NCI-H1105 (cell line): ENCODE data around the gene ROBO3.
A peak's percentile ranks its signal among the peaks of the same experiment; 100 is the strongest.

Source experiments
- DNase-seq: peaks from one replicate; lab custom pipeline; 2025; lab: John Stamatoyannopoulos, UW

The ROBO3 gene

GRCh38 chr11:124846070-124846673, 19.1 kb upstream of the ROBO3 start:
- no peak for DNase-seq

- DNase-seq = no peak
Measured at GRCh38 chr11:124859171-124859570, 6.1 kb upstream of the ROBO3 start.

- DNase-seq = no peak
Measured at GRCh38 chr11:124861670-124862069, 3.6 kb upstream of the ROBO3 start.

- DNase-seq = peak; percentile 60
Measured at GRCh38 chr11:124863137-124863825, 2.0 kb upstream of the ROBO3 start.

GRCh38 chr11:124863826-124864165, 1.4 kb upstream of the ROBO3 start:
- no peak for DNase-seq

GRCh38 chr11:124864176-124864891, 898 bp upstream of the ROBO3 start:
- DNase-seq = no peak

- no peak for DNase-seq
Measured at GRCh38 chr11:124864892-124865180, 396 bp upstream of the ROBO3 start.

GRCh38 chr11:124865902-124866851, 945 bp downstream of the ROBO3 start:
- DNase-seq = peak; percentile 59

- DNase-seq = peak; percentile 57
Measured at GRCh38 chr11:124867700-124868099, 2.5 kb downstream of the ROBO3 start.

- no peak for DNase-seq
Measured at GRCh38 chr11:124868331-124869274, 3.4 kb downstream of the ROBO3 start.

GRCh38 chr11:124869331-124869730, 4.1 kb downstream of the ROBO3 start:
- no peak for DNase-seq

GRCh38 chr11:124869856-124870387, 4.7 kb downstream of the ROBO3 start:
- DNase-seq = no peak

- DNase-seq = no peak
Measured at GRCh38 chr11:124870430-124870829, 5.2 kb downstream of the ROBO3 start.

GRCh38 chr11:124872280-124872679, 7.0 kb downstream of the ROBO3 start:
- no peak for DNase-seq

GRCh38 chr11:124872741-124873140, 7.5 kb downstream of the ROBO3 start:
- DNase-seq = no peak

GRCh38 chr11:124873951-124874350, 8.7 kb downstream of the ROBO3 start:
- no peak for DNase-seq

GRCh38 chr11:124874571-124875255, 9.5 kb downstream of the ROBO3 start:
- DNase-seq = no peak

GRCh38 chr11:124875401-124875800, 10.2 kb downstream of the ROBO3 start:
- no peak for DNase-seq

GRCh38 chr11:124875943-124876817, 10.9 kb downstream of the ROBO3 start:
- peak; percentile 98 for DNase-seq
